ENCODE measurements around the gene WDR6. TPM values are rescaled to one million over a fixed set of nuclear protein-coding genes. Genes with fewer than 3 reads are reported as not detected.

Gene WDR6
- total RNA-seq, 1 donor from 2014 or later: 168 TPM

GRCh38 chr3:49030321-49030720, 23.1 kb downstream of the WDR6 start:
- TF ChIP-seq CTCF (IDR thresholded peaks at IDR 0.05): no peak
- H3K27ac Mint-ChIP-seq (ENCODE audit: unreplicated experiment): peak overlapping the region; percentile 51
- peaks cover 46% of the 10 kb centered on the region for H3K4me1 Mint-ChIP-seq (ENCODE audit: low read depth)
- H3K27me3 Mint-ChIP-seq (ENCODE audit: low read depth): no peaks in the 10 kb centered on the region
- peak; percentile 52 for DNase-seq (ENCODE audit: low spot score)
- peaks cover 26% of the 10 kb centered on the region for H3K36me3 Mint-ChIP-seq (ENCODE audit: low read depth)
- no peaks in the 10 kb centered on the region for H3K9me3 Mint-ChIP-seq (ENCODE audit: low read depth)
- no peak overlapping the region for H3K4me3 Mint-ChIP-seq (ENCODE audit: unreplicated experiment)

GRCh38 chr3:49032646-49033304, 25.6 kb downstream of the WDR6 start:
- Mint-ChIP-seq H3K36me3 (ENCODE audit: low read depth) (peaks cover 20% of the 10 kb centered on the region), H3K4me3 (ENCODE audit: unreplicated experiment) (no peak overlapping the region), H3K27me3 (ENCODE audit: low read depth) (no peaks in the 10 kb centered on the region), H3K27ac (ENCODE audit: unreplicated experiment) (no peak overlapping the region), H3K9me3 (ENCODE audit: low read depth) (no peaks in the 10 kb centered on the region), H3K4me1 (ENCODE audit: low read depth) (peaks cover 27% of the 10 kb centered on the region)
- no peak for TF ChIP-seq CTCF (IDR thresholded peaks at IDR 0.05)
- DNase-seq (ENCODE audit: low spot score): peak; percentile 34

- no peak for DNase-seq (ENCODE audit: low spot score)
- TF ChIP-seq CTCF (IDR thresholded peaks at IDR 0.05): no peak
- no peak overlapping the region for H3K27ac Mint-ChIP-seq (ENCODE audit: unreplicated experiment)
- H3K27me3 Mint-ChIP-seq (ENCODE audit: low read depth): no peaks in the 10 kb centered on the region
- no peak overlapping the region for H3K4me3 Mint-ChIP-seq (ENCODE audit: unreplicated experiment)
- H3K4me1 Mint-ChIP-seq (ENCODE audit: low read depth): peaks cover 10% of the 10 kb centered on the region
- H3K36me3 Mint-ChIP-seq (ENCODE audit: low read depth): peaks cover 18% of the 10 kb centered on the region
- no peaks in the 10 kb centered on the region for H3K9me3 Mint-ChIP-seq (ENCODE audit: low read depth)
Measured at GRCh38 chr3:49034650-49035049, 27.5 kb downstream of the WDR6 start.

GRCh38 chr3:49035281-49035680, 28.1 kb downstream of the WDR6 start:
- Mint-ChIP-seq H3K4me3 (ENCODE audit: unreplicated experiment) (no peak overlapping the region), H3K4me1 (ENCODE audit: low read depth) (peaks cover 7% of the 10 kb centered on the region), H3K27me3 (ENCODE audit: low read depth) (no peaks in the 10 kb centered on the region), H3K36me3 (ENCODE audit: low read depth) (peaks cover 18% of the 10 kb centered on the region), H3K9me3 (ENCODE audit: low read depth) (no peaks in the 10 kb centered on the region), H3K27ac (ENCODE audit: unreplicated experiment) (no peak overlapping the region)
- DNase-seq (ENCODE audit: low spot score): no peak
- TF ChIP-seq CTCF (IDR thresholded peaks at IDR 0.05): no peak

GRCh38 chr3:49053543-49053942, 46.4 kb downstream of the WDR6 start:
- Mint-ChIP-seq H3K9me3 (ENCODE audit: low read depth) (no peaks in the 10 kb centered on the region), H3K27me3 (ENCODE audit: low read depth) (no peaks in the 10 kb centered on the region), H3K4me3 (ENCODE audit: unreplicated experiment) (no peak overlapping the region), H3K36me3 (ENCODE audit: low read depth) (peaks cover 30% of the 10 kb centered on the region), H3K4me1 (ENCODE audit: low read depth) (peaks cover 6% of the 10 kb centered on the region), H3K27ac (ENCODE audit: unreplicated experiment) (no peak overlapping the region)
- no peak for TF ChIP-seq CTCF (IDR thresholded peaks at IDR 0.05)
- DNase-seq (ENCODE audit: low spot score): no peak

All from chondrocyte (in vitro differentiated cells).